Heart right ventricle (tissue), 16 donors: Measurements from ENCODE around the gene CACNB2. TPM values are rescaled to one million over a fixed set of nuclear protein-coding genes. Genes with fewer than 3 reads are reported as not detected.

Experiments used
- ATAC-seq, 8 donors: fragments of 200-7000 bp; cut with Tn5 transposase; one replicate each; pipeline ENCODE4 v1.9.1; 2020; ENCODE audit warnings: mild to moderate bottlenecking in 8 of 8, moderate library complexity in 8 of 8, moderate number of reproducible peaks in 1 of 8
- DNase-seq, 2 donors: peaks; one replicate each; pipeline ENCODE4 v3.0.0-alpha.2; 2020
- H3K27ac ChIP-seq, 10 donors: fragments of 200-600 bp; sonication (generic) in 2 of 10; one replicate each; pipeline versions ENCODE4 v1.5.0 to v1.8.0; 2020 to 2022; ENCODE audit warnings: mild to moderate bottlenecking in 3 of 10
- H3K27me3 ChIP-seq, 7 donors: fragments of 200-600 bp; one replicate each; pipeline ENCODE4 v1.8.0; 2021 to 2022; ENCODE audit warnings: mild to moderate bottlenecking in 2 of 7
- H3K36me3 ChIP-seq, 9 donors: fragments of 200-600 bp; sonication (generic) in 1 of 9; one replicate each; pipeline versions ENCODE4 v1.5.0 to v1.8.0; 2020 to 2022; ENCODE audit warnings: mild to moderate bottlenecking in 2 of 9
- H3K4me1 ChIP-seq, 9 donors: fragments of 200-600 bp; sonication (generic) in 1 of 9; one replicate each; pipeline versions ENCODE4 v1.5.0 to v1.8.0; 2020 to 2022; ENCODE audit warnings: mild to moderate bottlenecking in 4 of 9
- H3K4me3 ChIP-seq, 10 donors: fragments of 200-600 bp; sonication (generic) in 2 of 10; one replicate each; pipeline versions ENCODE4 v1.5.0 to v1.8.0; 2020 to 2022; ENCODE audit warnings: mild to moderate bottlenecking in 7 of 10, moderate library complexity in 2 of 10
- H3K9me3 ChIP-seq, 11 donors: fragments of 200-600 bp in 10 of 11; sonication (generic) in 2 of 11; one replicate each; pipeline versions ENCODE4 v1.5.0 to v1.8.0; 2013 to 2022; ENCODE audit warnings: mild to moderate bottlenecking in 2 of 11, control low read depth in 1 of 11, moderate library complexity in 1 of 11
- WGBS, 2 donors: extraction: QIAGEN DNeasy Blood & Tissue Kit; methylation state at CpG; one replicate each; pipeline ENCODE4 v1.1.7; 2013; ENCODE audit warnings: inconsistent platforms in 1 of 2; 5-methylcytosine and 5-hydroxymethylcytosine counted together
- intact Hi-C, 10 donors: fragments of 100-400 bp; cut with DNase I; formaldehyde crosslinking; loops; one replicate each; pipeline versions ENCODE4 v1.11.1 to v1.14.2; 2022
- polyA plus RNA-seq, 2 donors: library from polyadenylated mRNA; stranded (reverse); fragments of 200-250 nt; gene quantifications; one replicate each; pipeline ENCODE4 v1.2.3, GENCODE V29; 2013
- total RNA-seq, 10 donors: library from RNA; stranded (reverse); fragmentation: NEBNext Ultra II Directional in 3 of 10; extraction: Animal tissue kit (Norgen Biotek cat#: 25700) in 3 of 10; gene quantifications; one replicate each; pipeline versions ENCODE4 v1.2.1 to v1.2.4, GENCODE V29; 2021 to 2023
- TF ChIP-seq, protein P1 (sequence below), 9 donors: fragments of 200-600 bp; sonication (generic) in 2 of 9; IDR thresholded peaks; one replicate each; pipeline versions ENCODE4 v1.5.0 to v1.8.0; 2021 to 2022; ENCODE audit warnings: antibody characterized with exemption in 9 of 9, mild to moderate bottlenecking in 5 of 9, moderate library complexity in 1 of 9
- donor health status: Arrhythmogenic right ventricular cardiomyopathy.
- donor health status: ischemic (EF 13 %, LVEDD 7.1; RV severe dilation, severe dysfunction).
- donor health status: healthy with polysubstance abuse.
- donor health status: DM: no; HTN: yes; CAD: no.
- donor health status: DM: no; HTN: no; CAD: no.
- donor health status: ischemic (EF 25% LVEDD 6.9; RV normal size, moderate dysfunction).
- donor health status: ischemic (EF 25% LVEDD 5.7; RV mildly dilated, moderate dysfunction).
- donor health status: healthy.
- donor health status: DM: yes; HTN: yes; CAD: no.
- donor health status: Ischemic cardiomyopathy.
- donor health status: ischemic (EF 35%, LVEDD 5.7; RV mildly dilated, moderate dysfunction).
- donor health status: nonischemic (EF 11% LVEDD 7.7; RV severe dilation, severe dysfunction).
- donor health status: DM: yes; HTN: yes; CAD: no.
- donor health status: PGD.
- donor health status: ischemic (EF 29% LVEDD 5.4; RV normal size, mild dysfunction).
- donor health status: nonischemic (EF 23%, LVEDD 6.1; RV moderate dilation, normal function).

Gene CACNB2
- total and polyA plus RNA-seq, 12 donors: 8.9 to 71.1 (median 36.7) TPM

DNA sequence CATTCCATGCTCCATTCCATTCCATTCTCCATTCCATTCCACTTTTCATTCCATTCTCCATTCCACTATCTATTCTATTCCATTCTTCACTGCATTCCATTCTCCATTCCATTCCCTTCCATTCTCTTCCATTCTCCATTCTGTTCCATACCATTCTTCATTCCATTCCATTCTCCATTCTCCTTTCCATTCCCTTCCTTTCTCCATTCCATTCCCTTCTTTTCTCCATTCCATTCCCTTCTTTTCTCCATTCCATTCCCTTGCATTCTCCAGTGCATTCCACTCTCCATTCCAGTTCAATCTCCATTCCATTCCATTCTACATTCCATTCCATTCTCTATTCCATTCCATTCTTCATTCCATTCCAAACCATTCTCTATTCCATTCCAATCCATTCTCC, 430.9 kb downstream of the CACNB2 start:
- H3K36me3 ChIP-seq: peaks cover 0 to 4% (median 0%) of the 10 kb centered on the region in 9 donors
- TF ChIP-seq, protein P1, sequence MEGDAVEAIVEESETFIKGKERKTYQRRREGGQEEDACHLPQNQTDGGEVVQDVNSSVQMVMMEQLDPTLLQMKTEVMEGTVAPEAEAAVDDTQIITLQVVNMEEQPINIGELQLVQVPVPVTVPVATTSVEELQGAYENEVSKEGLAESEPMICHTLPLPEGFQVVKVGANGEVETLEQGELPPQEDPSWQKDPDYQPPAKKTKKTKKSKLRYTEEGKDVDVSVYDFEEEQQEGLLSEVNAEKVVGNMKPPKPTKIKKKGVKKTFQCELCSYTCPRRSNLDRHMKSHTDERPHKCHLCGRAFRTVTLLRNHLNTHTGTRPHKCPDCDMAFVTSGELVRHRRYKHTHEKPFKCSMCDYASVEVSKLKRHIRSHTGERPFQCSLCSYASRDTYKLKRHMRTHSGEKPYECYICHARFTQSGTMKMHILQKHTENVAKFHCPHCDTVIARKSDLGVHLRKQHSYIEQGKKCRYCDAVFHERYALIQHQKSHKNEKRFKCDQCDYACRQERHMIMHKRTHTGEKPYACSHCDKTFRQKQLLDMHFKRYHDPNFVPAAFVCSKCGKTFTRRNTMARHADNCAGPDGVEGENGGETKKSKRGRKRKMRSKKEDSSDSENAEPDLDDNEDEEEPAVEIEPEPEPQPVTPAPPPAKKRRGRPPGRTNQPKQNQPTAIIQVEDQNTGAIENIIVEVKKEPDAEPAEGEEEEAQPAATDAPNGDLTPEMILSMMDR (IDR thresholded peaks at IDR 0.05): no peak
- H3K4me1 ChIP-seq: no peaks in the 10 kb centered on the region
- intact Hi-C loops: no loop called here
- DNase-seq (no peak), ATAC-seq (no peak)
- no peak overlapping the region for H3K27ac ChIP-seq
- no peak overlapping the region for H3K4me3 ChIP-seq
- H3K9me3 ChIP-seq: peaks cover 0 to 64% (median 0%) of the 10 kb centered on the region in 11 donors
- H3K27me3 ChIP-seq: no peaks in the 10 kb centered on the region

DNA sequence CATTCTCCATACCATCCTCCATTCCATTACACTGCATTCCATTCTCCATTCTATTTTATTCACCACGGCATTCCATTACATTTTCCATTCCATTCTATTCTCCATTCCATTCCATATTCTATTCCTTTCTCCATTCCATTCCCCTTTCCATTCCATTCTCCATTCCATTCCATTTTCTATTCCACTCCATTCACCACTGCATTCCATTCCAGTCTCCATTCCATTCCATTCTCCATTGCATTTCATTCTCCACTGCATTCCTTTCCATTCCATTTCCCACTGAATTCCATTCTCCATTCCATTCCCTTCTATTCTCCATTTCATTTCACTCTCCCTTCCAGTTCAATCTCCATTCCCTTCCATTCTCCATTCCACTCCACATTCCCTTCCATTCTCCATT, 431.6 kb downstream of the CACNB2 start:
- Histone ChIP-seq H3K27ac (no peak overlapping the region), H3K27me3 (no peaks in the 10 kb centered on the region), H3K4me3 (no peak overlapping the region), H3K4me1 (no peaks in the 10 kb centered on the region), H3K36me3 (peaks cover 0 to 11% (median 0%) of the 10 kb centered on the region in 9 donors), H3K9me3 (peaks cover 0 to 56% (median 0%) of the 10 kb centered on the region in 11 donors)
- TF ChIP-seq, protein P1 (IDR thresholded peaks at IDR 0.05): no peak
- 98 to 100% methylated on average over 1 of the region's 1 CpG for WGBS, 2 donors
- no peak for DNase-seq
- no peak for ATAC-seq
- intact Hi-C loops: no loop called here

- WGBS, 2 donors: 90 to 94% methylated on average over 8 of the region's 8 CpGs
- Histone ChIP-seq H3K27ac (no peak overlapping the region), H3K4me1 (no peaks in the 10 kb centered on the region), H3K27me3 (no peaks in the 10 kb centered on the region), H3K36me3 (peaks cover 0 to 22% (median 0%) of the 10 kb centered on the region in 9 donors), H3K4me3 (no peak overlapping the region), H3K9me3 (peaks cover 0 to 56% (median 0%) of the 10 kb centered on the region in 11 donors)
- TF ChIP-seq, protein P1 (IDR thresholded peaks at IDR 0.05): no peak
- no peak for DNase-seq
- no peak for ATAC-seq
- intact Hi-C loops: no loop called here
Observed at GRCh38 chr10:18572959-18573561, 432.8 kb downstream of the CACNB2 start.

DNA sequence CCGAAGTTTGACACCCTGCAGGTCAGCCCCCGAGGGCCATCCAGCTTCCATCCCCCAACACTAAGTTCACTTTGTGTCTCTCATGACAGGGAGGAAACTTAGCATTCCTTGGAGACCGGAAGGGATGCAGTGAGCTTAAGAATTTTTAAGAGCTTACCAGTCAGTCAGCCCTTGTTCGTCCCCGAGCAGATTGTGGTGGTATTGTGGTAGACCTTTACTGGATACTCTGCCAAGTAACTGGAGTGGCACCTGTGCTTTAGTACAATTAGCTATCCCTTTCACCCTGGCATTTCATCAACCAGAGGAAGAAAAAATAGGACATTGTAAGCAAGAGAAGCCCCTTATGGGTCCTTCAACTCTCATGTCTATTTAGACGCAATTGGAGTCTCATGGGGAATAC, 436.4 kb downstream of the CACNB2 start:
- TF ChIP-seq, protein P1 (IDR thresholded peaks at IDR 0.05): no peak
- Histone ChIP-seq H3K9me3 (peaks cover 0 to 33% (median 0%) of the 10 kb centered on the region in 11 donors), H3K27ac (no peak overlapping the region), H3K4me3 (no peak overlapping the region), H3K4me1 (no peaks in the 10 kb centered on the region), H3K36me3 (peaks cover 0 to 56% (median 5%) of the 10 kb centered on the region in 9 donors), H3K27me3 (no peaks in the 10 kb centered on the region)
- ATAC-seq (no peak), DNase-seq (no peak)
- intact Hi-C loops: no loop called here
- 95 to 97% methylated on average over 6 of the region's 6 CpGs for WGBS, 2 donors
